HG03095 (cell line): ENCODE measurements around the gene ZFR2.
"Not testable (repeated sequence)": the region's sequence is repeated elsewhere in the genome, so short reads cannot be mapped to it uniquely, and the experiment has no call there.

ENCODE experiments used
- ATAC-seq: cut with Tn5 transposase; IDR thresholded peaks from one replicate; pipeline ENCODE4 v1.9.1; 2021; ENCODE audit warnings: moderate library complexity; ENCODE audit not compliant: unreplicated experiment

ZFR2 gene

DNA sequence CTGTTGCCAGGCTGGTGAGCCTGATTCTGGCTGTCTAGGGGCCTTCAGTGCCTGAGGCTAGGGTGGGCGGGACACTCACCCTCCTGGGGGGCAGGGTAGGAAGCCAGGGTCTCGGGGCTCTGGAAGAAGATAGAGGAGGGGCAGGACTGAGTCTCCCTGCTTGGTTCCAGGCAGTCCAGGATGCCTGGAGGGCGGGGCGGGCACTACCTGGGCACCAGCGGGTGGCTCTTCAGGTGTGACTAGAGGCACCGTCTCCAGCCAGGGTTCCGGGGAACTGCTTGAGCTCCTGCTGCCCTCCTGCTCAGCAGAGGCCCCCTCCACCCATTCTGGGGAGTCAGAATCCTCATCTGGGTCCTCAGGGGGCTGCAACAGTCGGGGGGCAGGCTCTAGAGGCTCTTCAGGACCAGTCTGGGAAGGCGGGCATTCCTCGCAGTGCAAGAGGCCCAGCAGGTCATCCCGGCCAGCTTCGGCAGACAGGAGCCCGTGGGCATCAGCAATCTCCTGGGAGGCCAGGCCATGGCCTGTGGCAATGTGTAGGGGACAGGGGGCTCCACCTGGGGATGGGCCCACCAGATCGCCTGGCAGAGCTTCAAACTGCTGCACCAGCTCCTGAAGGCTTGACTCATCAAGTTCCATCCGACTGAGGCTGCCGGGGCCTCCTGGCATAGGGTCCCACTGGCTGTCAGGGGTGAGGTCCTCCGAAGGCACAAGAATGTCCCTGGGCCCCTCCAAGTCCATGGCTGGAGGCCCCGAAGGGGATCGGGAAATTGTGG lies 109.2 kb downstream of the ZFR2 start:
- ATAC-seq = no peak

DNA sequence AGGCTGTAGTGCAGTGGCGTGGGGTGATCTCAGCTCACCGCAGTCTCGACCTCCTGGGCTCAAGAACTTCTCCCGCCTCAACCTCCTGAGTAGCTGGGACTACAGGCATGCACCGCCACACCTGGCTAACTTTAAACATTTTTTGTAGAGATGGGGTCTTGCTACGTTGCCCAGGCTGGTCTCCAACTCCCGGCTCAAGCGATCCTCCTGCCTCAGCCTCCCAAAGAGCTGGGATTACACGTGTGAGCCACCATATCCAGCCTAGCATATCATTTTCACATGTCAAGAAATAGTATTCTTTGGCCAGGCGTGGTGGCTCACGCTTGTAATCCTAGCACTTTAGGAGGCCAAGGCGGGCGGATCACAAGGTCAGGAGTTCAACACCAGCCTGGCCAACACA lies 110.5 kb downstream of the ZFR2 start:
- ATAC-seq = not testable (repeated sequence)

DNA sequence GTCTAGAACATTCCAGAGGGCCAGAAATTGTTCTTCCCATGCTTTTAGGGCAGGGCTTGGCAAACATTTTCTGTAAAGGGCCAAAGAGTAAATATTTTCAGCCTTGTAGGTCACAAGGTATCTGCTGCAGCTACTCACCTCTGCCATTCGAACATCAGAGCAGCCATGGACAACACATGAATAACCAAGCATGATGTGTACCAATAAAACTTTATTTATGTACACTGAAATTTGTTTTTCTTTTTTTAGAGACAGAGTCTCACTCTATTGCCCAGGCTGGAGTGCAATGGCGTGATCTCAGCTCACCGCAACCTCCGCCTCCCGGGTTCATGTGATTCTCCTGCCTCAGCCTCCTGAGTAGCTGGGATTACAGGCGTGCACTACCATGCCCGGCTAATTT lies 111.1 kb downstream of the ZFR2 start:
- ATAC-seq = not testable (repeated sequence)
